NK-92 (cell line): Measurements from ENCODE around the gene DMC1.

ENCODE experiments used
- DNase-seq: peaks from one replicate; lab custom pipeline; 2025; ENCODE audit not compliant: unreplicated experiment; lab: John Stamatoyannopoulos, UW

The DMC1 gene

DNA sequence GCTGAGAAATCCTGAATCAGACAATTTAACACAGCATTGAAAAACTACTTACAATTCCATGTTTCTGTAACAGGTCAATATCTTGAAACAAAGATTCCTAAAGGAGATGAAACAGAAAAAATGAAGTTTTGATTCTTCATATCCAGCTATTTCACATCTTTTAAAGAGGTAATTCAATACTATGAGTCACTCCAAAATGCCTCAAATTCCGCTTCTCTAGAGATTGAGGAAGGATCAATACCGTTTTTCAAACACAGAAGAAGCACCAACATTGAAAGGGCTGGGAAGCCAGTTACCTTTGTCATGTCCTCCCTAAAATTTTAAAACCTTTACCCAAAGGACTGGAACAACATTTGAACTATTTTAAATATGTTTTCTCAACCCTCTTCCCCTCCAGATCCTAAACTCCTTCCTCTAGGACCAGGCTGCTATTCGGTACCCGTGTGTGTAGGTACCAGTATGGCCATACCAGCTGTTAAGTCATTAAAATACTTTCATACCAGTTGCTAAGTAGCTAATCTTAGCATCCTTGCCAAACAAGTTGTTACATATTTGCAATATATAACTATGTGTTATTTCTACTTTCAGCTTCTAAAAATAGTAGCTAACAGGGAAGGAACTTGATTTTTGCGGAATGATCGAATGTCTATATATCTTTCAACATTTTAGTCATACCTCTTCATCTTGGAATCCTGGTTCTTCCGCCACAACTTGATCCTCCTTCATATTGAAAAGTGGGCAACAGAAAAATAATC, 2.3 kb downstream of the DMC1 start:
- DNase-seq, result no peak

DNA sequence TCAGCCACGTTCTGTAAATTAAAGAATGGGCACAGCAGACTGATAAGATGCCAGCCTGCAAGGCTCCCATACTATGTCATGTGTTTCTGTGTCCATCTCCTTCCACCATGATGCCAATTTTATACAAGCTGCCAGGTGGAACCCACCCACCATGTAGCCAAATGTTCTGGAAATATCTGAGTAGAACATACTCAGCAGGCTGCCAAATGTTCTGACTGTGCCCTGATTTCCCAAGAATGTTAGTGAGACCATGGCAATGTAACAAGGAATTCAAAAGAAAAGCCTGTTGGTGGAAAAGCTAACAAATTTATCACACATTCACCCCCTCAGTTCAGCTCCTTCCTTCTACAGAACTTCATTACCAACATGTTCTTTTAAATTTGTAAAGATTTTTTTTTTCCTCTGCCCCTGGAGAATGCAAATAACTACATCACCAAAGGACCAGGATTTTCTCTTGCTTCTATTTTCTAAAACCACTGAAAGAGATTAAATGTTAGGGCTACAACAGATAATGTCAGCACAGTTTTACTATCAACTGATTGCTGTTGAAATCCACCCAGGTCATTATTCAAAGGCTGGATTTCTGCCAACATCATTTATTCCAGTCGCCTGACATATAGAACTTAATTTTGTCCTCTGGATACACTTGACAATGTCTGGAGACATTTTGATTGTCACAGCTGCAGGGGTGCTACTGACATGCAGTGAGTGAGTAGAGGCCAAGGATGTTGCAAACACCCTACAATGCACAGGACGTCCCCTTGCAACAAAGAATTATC, 3.1 kb downstream of the DMC1 start:
- no peak for DNase-seq

DNA sequence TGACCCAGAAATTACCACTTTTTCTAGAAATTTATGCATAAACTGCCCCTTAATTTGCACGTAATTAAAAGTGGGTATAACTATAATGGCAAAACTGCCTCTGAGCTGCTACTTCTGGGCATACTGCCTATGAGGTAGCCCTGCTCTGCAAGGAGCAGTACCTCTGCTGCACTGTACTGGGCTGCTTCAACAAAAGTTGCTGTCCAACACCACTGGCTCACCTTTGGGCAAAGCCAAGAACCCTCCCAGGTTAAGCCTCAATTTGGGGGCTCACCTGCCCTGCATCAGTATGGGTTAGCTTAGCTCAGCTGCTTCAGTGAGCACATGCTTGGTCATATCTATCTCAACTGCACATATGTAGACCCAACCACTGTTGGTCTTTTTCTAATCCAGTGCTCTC, 4.5 kb downstream of the DMC1 start:
- DNase-seq, result no peak

DNA sequence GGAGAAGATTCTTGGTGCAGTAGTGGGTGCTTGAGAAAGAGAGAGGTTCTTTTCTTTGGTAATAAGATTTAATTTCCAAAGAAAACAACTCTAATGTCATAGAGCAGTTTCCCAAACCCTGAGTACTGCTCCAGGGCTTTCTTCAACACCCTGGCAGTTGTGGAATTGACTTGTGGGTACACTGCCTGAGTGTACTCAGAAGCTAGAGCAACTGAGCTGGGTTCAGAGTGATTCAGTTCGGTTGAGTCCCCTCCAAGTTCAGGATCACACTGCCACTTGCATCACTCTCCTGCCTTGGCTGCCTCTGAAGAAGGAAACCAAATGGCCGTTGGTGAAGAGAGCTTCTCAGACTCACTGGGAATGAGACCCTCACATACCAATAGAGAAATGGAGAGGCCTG, 5.3 kb downstream of the DMC1 start:
- DNase-seq, result no peak

DNA sequence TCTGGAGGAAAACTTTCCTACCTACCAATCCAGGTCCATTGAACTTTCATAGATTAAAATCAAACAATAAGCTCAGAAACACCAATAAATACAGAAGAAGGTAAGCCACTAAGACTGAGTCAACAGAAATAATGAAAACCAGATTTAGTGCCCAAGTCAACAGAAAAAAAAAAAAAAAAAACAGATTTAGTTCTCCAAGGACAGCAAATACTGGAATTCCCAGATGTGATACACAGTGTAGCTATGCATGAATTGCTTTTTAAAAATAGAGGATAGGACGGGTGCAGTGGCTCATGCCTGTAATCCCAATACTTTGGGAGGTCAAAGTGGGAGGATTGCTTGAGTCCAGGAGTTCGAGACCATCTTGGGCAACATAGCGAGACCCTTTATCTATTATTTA, 15.7 kb downstream of the DMC1 start:
- no peak for DNase-seq

DNA sequence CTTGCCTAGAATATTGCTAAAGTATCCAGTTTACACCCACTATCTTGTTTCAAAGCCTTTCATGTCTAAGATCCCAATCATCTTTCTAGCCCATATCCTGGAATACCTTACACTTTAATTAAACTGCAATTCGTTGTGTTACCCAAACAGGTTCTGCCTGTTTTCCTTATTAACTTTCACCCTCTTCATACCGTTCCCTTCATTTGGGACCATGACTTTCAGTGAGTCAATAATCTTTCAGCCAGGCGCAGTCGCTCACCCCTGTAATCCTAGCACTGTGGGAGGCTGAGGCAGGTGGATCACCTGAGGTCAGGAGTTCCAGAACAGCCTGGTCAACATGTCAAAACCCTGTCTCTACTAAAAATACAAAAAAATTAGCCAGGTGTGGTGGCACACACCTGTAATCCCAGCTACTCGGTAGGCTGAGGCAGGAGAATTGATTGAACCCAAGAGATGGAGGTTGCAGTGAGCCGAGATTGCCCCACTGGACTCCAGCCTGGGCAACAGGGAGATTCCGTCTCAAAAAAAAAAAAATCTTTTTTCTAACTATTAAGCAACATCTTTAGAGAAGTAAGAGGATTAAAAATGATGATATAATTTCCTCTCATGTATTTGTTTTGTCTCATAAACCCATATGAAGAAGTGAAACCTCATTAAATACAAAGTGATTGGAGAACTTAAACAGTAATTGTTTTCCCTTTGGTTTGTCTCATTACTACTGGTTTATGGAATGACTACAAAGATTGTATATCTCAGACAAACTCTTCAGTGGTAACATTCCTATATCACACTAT, 20.7 kb downstream of the DMC1 start:
- no peak for DNase-seq

DNA sequence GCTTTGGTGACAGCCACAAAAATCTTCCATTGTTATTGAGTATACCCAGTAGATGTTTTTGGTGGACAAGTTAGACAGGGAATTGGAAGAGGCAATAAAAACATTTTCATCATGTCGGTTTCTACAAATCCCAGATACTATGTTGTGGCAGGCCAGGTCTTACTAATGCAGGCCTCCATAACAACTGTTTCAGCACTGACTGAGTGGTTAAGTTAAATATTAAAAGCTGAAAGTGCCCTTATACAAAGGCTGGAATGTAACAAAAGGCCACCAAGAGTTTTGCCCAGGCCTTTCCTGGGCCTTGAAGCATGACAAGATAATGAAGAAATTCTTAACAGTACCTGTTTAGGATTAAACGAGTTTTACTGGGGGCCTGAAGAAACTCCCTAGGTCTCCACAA, 29.3 kb downstream of the DMC1 start:
- DNase-seq, result no peak

DNA sequence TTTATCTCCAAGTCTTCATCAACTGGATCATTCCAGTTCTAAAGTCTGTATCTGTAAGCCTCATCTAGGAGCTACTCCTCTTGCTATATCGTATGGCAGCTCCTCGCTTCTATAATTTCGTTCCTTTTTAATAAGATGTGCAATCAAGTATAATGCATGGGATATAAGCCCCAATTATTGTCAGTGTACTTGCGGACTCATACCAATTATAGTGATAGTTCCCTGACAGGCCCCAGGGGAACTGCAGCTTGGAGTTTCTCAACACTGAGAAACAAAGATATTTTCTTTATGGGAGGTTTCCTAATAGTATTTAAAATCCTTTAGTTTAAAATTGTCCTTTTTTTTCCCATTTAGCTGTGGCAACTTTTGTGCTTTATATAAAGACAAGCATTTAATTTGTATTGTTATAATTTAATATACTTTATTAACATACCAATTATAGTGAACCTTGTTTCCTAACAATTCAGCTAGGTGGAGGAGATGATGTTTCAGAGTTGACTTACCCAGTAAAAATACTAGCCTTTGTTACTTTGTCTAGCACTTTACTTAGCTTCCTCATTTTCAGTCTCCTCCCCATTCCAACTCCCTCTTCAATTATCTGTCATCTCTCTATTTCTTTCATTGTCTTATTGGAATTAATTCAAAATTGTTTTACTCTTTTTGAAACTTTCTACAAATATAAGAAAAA, 38.6 kb downstream of the DMC1 start:
- no peak for DNase-seq

DNA sequence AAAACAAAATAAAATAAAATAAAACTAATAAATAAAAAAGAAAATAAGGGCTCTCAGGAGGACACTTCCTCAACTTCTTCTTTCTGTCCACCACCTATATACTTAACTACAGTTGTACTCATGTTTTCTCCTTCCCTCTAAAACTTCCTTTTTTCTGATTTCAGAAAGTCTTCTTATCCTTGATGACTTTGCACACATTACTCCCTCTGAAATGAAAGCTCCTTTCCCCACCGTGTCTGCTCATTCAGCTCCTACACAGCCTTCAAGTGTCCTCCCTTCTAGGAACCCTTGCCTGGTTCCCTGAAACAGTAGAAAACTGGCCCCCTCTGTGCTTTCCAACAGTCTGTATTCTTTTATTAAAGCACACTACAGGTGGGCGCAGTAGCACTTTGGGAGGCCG, 45.6 kb downstream of the DMC1 start:
- no peak for DNase-seq

DNA sequence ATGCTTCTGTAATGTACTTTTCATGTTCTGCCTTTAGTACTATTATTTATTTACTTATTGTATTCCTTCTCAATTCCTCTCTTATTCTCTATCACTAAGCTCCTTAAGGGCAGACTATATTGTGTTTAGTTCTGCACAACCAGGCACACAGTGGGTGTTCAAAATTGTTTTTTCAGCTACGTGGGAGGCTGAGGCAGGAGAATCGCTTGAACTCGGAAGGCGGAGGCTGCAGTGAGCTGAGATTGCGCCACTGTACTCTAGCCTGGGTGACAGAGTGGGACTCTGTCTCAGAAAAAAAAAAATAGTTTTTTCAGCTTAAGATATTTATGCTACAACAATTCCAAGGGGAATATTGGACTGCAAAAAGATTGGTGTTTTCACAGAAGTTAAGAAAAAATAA, 46.5 kb downstream of the DMC1 start:
- no peak for DNase-seq

DNA sequence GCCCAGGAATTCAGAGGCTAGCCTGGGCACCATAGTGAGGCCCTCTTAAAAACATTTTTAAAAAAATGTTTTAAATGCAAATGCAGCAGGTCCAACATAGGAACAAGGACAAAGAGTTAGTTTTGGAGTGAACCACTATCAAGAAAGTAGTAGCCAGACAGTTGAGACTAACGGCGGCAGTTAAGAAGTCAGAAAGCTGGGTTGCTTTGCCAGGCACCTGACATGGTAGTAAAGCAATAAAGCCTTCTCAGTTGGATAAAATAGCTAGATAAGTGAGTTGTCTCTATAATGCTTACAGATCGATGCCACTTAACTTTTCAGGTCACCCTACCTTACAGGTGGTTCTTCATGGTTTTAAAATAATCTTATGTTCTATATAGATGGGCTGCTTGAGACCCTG, 47.0 kb downstream of the DMC1 start:
- DNase-seq, result no peak

DNA sequence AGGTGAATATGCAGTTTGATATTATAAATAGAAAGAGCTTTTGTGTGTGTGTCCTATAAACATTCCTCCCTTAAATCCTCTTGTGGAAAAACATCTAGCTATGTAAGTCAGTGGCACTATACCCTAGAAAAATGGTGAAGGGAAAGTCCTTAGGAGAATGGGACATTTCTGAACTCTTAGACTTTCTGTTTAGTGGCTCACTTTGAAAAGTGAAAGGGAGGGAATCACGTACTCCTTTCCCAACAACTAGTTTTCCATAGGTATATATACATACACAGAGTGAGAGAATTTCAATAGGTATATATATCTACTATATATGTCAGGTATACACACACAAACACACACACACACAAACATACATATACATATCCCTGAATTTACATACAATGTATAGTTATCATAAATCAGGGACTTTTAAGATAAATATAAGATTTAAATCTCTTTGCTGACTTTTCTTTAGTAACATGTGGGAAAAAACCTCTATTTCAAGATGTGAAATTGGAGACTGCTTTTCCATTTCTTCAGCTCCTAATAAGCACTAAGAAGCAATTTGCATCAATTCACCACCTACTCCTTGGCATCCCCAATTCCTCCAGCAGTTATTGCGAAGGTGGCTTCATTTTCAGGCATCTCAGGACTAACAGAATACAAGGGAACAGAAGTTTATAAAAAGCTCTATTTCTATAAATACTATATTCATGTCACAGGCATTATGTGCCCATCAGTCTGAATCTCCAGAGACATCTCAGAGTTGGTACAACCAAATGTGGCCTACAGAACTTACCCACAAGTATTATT, 50.3 kb downstream of the DMC1 start:
- no peak for DNase-seq

DNA sequence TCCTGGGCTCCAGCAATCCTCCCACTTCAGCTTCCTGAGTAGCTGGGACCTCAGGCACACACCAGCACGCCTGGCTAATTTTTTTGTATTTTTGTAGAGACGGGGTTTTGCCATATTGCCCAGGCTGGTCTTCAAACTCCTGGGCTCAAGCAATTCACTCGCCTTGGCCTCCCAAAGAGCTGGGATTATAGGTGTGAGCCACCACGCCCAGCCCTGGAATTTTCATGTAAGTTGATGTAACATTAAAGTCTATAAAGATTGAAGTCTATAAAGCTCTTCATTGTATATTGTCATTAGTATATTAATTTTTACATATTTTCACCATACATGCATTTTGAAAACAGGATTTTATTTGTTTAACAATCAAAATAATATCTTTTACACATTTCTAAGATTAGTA, 51.4 kb downstream of the DMC1 start:
- no peak for DNase-seq

DNA sequence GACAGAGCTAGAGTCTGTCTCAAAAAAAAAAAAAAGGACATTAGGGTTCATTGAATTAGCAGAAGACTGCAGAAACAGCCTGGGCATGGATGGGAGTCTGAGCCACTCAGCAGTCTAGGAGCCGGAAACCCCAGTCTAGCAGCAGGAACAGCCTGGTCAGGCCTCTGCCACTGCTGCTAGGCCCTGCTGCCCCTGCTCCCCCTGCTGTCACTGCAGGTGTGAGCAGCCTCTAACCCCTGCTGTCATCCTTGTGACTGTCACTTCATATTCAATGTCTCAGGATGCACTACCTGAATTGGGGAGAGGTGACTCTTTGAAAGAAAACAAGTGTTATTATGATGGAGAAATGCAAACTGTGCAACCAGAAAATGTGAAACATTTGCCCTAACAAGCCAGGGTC, 56.9 kb downstream of the DMC1 start:
- no peak for DNase-seq

DNA sequence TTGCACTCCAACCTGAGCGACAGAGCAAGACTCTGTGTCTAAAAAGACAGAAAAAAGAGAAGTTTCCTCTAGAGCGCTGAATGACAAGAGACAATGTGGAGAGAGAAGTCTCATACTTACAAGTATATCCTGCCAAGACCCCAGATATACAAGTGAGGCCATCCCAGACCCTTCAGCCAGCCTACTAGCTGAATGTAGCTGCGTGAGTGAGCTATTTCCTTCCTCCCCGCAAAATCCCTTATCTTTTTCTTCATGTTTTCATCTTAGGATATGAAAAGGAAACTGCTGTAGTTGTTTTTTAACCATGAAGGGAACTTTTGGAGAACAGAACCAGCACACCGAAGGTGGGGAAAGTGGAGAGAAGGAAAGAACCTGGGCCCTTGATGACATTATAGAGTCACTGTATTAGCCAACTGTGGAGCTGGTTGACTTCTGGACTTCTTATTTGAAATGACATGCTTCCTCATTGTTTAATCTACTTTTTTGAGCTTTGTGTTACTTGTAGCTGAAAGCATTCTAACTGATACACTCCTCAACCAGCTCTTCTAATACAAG, 59.5 kb downstream of the DMC1 start:
- DNase-seq, result no peak

DNA sequence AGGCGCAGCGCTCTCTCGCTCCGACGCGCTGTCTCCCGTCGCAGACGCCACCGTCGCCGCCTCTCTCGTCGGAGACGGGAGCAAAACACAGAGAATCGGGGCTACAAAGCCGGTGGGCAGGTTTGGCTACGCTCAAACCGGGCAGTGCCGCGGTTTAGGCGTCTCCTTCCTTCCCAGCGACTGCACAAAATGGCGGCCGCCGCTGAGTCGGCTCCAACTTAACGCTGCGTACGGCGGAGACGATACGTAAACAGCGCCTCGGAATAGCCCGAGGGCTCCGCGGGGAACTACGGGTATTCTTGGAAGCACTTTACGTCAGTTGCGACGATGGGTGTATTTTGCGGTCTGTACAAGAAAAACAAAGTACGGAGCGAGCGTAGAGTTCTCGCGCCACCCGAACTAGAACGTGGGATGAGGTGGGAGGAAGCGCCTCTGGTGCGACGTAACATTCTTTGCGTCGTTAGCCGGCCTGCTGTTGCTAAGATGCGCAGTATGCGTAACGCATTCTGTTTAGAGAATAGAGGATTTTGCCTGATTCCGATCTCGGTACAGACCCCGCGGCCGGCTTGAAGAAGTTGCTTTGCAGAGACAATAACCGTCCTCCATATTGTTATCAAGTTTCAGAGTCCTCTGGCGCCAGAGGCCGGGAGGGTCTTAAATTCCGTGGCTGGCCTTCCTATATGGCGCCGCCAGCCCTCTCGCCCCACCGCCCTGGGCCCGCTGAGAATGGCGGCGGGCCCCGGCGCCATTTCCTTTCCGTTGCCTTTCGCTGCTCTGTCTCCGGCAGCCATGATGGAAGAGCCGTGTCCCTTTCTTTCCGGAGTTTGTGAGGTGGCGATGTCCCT, 63.6 kb downstream of the DMC1 start, which contains the start of gene DDX17:
Gene DDX17 (minus strand): TSS at position 194 of the 845 bp plus-strand sequence.
- peak; percentile 83 for DNase-seq

DNA sequence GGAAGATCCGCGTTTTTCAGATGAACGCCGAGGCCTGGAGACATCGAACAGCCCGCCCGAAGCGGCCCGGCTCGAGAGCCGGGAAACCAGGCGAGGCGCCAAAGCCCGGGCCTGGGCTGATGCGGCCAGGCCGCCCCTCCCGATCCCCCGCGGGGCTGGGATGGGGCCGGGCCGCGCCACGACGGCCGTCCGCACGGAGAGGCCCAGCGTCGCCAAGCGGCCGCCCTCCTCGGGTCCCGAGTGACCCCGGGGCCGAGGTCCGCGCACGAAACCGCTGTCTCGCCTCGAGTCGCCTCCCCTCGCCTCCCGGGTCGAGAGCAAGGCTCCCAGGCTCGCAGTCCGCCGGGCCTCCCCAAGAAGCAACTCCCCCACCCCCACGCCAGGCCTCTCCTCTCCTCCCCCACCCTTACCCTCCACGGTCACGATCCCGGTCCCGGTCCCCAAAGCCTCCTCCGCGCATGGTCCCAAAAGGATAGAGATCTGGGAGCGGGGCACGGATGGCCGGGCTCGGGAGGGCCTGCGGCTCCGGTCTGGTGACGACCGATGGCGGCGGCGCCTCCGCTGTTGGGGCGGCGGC, 64.4 kb downstream of the DMC1 start:
- no peak for DNase-seq

DNA sequence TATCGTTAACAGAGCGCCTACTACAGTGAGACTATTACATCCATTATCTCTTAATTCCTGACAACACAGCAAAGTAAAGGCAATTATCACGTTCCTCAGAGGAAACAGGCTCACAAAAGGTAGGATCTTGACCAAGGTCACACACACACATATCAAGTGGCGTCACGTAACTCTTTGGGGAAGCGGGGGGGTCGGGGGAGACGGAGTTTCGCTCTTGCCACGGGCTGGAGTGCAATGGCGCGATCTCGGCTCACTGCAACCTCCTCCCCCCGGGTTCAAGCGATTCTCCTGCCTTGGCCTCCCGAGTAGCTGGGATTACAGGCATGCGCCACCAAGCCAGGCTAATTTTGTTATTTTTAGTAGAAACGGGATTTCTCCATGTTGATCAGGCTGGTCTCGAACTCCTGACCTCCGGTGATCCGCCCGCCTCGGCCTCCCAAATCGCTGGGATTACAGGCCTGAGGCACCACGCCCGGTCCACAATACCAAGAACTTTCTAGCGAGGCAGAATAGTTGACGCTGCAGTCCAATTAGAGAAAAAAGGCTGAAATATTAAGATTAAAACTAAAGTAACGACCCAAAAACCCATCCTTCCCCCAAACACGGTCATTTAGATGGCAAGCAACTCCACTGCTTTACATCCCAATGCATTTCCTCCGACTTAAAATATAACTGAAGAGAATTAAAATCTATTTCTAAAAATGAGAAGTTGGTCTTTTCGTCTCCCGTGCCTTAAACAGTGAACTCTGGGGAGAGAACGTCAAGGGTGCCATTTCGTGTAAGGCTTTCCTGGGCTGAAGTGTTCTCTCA, 65.0 kb downstream of the DMC1 start:
- no peak for DNase-seq
